Measurements from ENCODE around the gene SLC29A1.

The SLC29A1 gene

DNA sequence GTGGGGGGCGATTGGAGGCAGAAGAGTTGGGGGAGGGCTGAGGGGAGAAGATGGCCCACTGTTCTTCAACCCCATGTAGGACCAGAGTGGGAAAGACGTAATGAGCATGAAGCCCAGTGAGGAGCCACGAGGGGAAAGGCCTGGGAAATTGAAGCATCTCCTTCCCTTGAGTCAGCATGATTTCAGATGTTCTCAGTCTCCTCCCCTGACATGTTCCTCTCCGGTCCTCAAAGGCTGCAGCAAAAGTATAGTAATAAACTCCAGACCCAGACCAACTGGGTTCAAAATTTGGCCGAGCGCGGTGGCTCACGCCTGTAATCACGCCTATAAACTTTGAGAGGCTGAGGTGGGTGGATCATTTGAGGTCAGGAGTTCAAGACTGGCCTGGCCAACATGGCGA lies 43.9 kb downstream of the SLC29A1 start:
- H3K4me1 ChIP-seq (ENCODE audit: control insufficient read depth in 1 of 2, insufficient read depth in 2 of 2, low read length in 2 of 2) = peaks cover 19 to 31% of the 10 kb centered on the region in 2 donors

DNA sequence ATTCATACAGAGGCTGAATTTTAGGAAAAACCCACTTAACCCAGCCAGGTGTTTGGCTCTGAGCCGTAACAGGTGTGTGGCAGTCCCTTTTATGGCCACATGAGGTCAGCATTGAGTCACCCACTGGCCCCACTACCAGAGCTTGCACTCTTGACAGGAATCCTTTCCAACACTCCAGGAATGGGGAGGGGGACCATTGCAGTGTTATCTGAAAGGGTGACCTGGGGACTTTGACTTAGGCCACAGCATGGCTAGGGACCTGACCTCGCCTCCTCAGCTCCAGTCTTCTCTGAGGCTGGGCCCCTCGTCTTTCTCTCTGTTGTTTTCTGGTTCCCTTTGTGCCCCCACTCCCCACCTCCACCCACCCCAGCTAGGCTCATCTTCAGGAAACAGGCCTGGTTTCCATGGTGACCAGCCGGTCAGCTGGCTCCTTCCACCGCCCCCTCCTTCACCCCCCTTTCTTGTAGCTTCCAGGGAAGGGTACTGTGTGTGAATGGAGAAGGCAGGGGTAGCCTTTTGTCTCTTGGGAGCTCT lies 44.8 kb downstream of the SLC29A1 start:
- H3K4me3 ChIP-seq (ENCODE audit: low read depth in 1 of 2, low read length in 2 of 2) = no peak overlapping the region
- no peaks in the 10 kb centered on the region for H3K36me3 ChIP-seq (ENCODE audit: control insufficient read depth in 1 of 2, insufficient read depth in 2 of 2, low read length in 2 of 2)
- no peak overlapping the region for H3K27ac ChIP-seq (ENCODE audit: low read length)
- H3K4me1 ChIP-seq (ENCODE audit: control insufficient read depth in 1 of 2, insufficient read depth in 2 of 2, low read length in 2 of 2) = peaks cover 15 to 21% of the 10 kb centered on the region in 2 donors
- H3K9me3 ChIP-seq (ENCODE audit: control insufficient read depth in 1 of 2, low read length in 2 of 2) = no peaks in the 10 kb centered on the region
- H3K27me3 ChIP-seq (ENCODE audit: low read depth, low read length) = peaks cover 29% of the 10 kb centered on the region

More for the DNA sequence above, 43.9 kb downstream of the SLC29A1 start:
- peaks cover 20% of the 10 kb centered on the region for H3K27me3 ChIP-seq (ENCODE audit: low read depth, low read length)
- no peak overlapping the region for H3K27ac ChIP-seq (ENCODE audit: low read length)
- no peaks in the 10 kb centered on the region for H3K36me3 ChIP-seq (ENCODE audit: control insufficient read depth in 1 of 2, insufficient read depth in 2 of 2, low read length in 2 of 2)
- no peak overlapping the region for H3K4me3 ChIP-seq (ENCODE audit: low read depth in 1 of 2, low read length in 2 of 2)
- H3K9me3 ChIP-seq (ENCODE audit: control insufficient read depth in 1 of 2, low read length in 2 of 2) = no peaks in the 10 kb centered on the region

DNA sequence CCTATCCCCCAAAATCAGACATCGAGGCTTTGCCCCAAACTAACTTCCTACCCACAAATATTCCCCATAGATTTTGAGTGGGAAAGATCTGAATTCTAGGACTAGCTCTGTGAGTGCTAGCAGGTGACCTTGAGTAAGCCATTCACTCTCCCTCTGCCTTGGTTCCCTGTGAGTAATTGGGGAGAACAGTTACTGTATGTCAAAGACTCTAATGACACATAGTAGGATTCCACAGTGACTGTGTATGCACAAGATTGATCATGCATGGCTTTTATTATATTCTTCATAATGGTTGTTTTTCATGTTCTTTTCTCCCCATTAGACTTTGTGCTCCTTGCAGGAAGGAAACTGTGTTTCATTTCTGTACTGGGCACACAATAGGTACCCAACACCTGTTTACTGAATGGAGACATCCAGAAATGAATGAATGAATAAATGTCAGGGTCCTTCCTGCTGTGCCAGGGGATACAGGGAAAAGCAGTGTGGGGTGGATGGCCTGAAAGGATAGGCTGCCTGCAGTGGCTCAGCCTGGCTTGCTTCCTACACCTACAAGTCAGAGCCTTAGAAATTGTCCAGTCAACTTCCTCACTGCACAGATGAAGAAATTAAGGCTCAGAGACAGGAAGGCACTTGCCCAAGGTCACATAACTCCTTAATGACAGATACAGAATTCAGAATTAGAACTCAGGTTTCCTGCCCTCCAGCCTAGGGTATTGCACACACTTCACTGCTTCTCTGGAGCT lies 46.0 kb downstream of the SLC29A1 start:
- Histone ChIP-seq H3K27ac (ENCODE audit: low read length) (no peak overlapping the region), H3K9me3 (ENCODE audit: control insufficient read depth in 1 of 2, low read length in 2 of 2) (no peaks in the 10 kb centered on the region), H3K36me3 (ENCODE audit: control insufficient read depth in 1 of 2, insufficient read depth in 2 of 2, low read length in 2 of 2) (no peaks in the 10 kb centered on the region), H3K4me1 (ENCODE audit: control insufficient read depth in 1 of 2, insufficient read depth in 2 of 2, low read length in 2 of 2) (peaks cover 4 to 10% of the 10 kb centered on the region in 2 donors), H3K4me3 (ENCODE audit: low read depth in 1 of 2, low read length in 2 of 2) (no peak overlapping the region), H3K27me3 (ENCODE audit: low read depth, low read length) (peaks cover 39% of the 10 kb centered on the region)

DNA sequence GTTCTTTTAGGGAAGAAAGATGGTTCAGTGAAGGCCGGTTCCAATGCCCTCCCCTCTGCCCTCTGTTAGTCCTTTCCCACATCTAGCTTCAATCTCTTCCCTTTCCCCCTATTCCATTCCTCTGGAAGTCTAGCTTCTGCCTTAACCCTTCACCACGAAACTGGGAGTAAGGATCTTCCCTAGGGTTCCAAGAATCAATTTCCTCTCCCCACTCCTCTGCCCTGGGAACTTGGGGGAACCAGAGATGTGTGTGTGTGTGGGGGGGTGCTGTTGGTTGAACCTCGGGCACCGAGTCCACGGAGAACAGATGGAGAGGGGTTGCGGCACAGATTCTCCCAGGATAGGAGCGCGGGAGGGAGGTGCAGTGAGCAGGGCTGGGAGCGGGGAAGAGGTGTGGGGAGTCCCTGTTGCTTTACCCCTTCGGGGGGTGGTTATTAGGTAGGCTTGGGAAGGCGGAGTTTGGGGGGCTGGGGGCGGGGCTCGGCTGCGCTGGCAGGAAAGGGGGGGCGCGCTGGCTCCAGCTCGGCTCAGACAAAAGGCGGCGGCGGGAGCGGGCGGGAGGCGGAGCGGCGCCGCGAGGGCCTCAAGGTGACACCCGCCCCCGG lies 46.6 kb downstream of the SLC29A1 start, which contains the start of gene TMEM151B:
Gene TMEM151B (plus strand): TSS at position 530 of the 605 bp plus-strand sequence. CDS start 293 bp downstream, outside the sequence.
- peaks cover 41% of the 10 kb centered on the region for H3K27me3 ChIP-seq (ENCODE audit: low read depth, low read length)
- H3K36me3 ChIP-seq (ENCODE audit: control insufficient read depth in 1 of 2, insufficient read depth in 2 of 2, low read length in 2 of 2) = no peaks in the 10 kb centered on the region
- H3K4me3 ChIP-seq (ENCODE audit: low read depth in 1 of 2, low read length in 2 of 2) = no peak within 1 kb of the TSS
- no peaks in the 10 kb centered on the region for H3K9me3 ChIP-seq (ENCODE audit: control insufficient read depth in 1 of 2, low read length in 2 of 2)
- H3K27ac ChIP-seq (ENCODE audit: low read length) = no peak within 1 kb of the TSS
- peaks cover 0 to 4% of the 10 kb centered on the region in 2 donors for H3K4me1 ChIP-seq (ENCODE audit: control insufficient read depth in 1 of 2, insufficient read depth in 2 of 2, low read length in 2 of 2)

DNA sequence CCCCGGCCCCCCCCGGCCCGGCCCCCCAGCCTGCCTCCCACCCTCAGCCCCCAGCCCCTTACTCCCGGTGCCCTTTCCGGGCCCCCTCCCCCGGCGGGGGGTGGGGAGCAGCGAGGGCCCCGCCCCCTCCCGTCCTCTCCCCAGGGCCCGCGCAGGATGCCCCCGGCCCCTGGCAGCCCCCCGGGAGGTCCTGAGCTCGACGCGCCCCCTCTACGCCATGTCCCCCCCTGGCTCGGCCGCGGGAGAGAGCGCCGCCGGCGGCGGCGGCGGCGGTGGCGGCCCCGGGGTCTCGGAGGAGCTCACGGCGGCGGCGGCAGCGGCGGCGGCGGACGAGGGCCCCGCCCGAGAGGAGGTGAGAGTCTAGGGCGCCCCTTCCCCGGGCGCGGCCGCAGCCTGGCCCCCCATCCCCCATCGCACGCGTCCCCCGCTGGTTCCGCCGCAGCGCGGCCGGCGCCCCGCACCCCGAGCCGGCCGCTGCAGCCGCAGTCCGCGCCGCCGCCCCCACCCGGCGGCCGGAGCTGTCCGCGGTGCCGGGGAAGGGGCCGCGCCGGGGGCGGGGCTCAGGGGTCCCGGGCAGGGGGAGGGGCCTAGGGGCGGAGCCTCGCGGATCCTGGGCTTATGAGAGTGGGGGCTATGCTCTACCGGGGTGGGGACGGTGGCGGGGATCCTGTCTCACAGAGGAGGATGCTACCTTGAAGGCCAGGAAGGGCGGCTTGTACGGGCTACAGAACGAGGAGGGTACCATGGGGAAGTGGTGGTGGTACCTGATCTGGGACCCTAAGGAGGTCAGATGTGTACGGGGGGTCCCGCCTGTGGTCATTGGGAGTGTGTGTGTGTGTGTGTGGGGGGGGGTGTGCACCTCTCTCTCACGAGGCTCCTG lies 47.4 kb downstream of the SLC29A1 start:
- H3K27ac ChIP-seq (ENCODE audit: low read length) = no peak overlapping the region
- peaks cover 0 to 7% of the 10 kb centered on the region in 2 donors for H3K4me1 ChIP-seq (ENCODE audit: control insufficient read depth in 1 of 2, insufficient read depth in 2 of 2, low read length in 2 of 2)
- no peaks in the 10 kb centered on the region for H3K9me3 ChIP-seq (ENCODE audit: control insufficient read depth in 1 of 2, low read length in 2 of 2)
- H3K36me3 ChIP-seq (ENCODE audit: control insufficient read depth in 1 of 2, insufficient read depth in 2 of 2, low read length in 2 of 2) = no peaks in the 10 kb centered on the region
- H3K27me3 ChIP-seq (ENCODE audit: low read depth, low read length) = peaks cover 45% of the 10 kb centered on the region
- H3K4me3 ChIP-seq (ENCODE audit: low read depth in 1 of 2, low read length in 2 of 2) = no peak overlapping the region

DNA sequence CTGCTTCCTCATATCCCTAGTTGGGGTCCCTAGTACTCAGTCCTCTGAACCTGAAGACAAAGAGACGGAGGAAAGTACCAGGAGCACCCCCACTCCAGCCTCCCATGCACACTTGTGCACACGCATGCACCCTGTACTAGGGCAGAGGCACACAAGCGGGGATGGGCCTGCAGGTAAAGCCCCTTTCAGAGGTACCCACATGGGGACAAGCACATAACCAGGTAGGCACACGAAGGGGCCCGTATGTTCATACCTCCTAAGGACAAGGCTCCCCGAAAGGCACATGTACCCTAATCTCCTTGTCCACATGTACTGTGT lies 48.0 kb downstream of the SLC29A1 start:
- Histone ChIP-seq H3K4me1 (ENCODE audit: control insufficient read depth in 1 of 2, insufficient read depth in 2 of 2, low read length in 2 of 2) (peaks cover 0 to 13% of the 10 kb centered on the region in 2 donors), H3K27ac (ENCODE audit: low read length) (no peak overlapping the region)

DNA sequence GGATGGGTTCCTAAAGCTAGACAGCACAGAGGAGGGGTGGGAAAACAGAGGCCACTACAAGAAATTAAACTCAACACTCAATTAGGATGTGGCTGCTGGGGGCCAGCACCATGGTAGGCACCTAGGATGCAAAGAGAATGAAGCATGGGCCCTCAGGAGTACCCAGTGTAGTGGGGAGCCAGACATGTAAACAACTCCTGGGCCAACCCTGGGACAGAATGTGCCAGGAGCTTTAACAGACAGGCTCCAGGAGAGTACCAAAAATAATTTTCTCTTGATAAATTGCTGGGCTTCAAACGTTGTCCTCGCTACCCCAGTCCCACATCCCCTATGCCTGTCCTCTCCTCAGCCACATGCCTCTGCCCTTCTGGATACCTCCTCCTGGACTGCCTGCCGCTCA lies 48.5 kb downstream of the SLC29A1 start:
- peaks cover 50% of the 10 kb centered on the region for H3K27me3 ChIP-seq (ENCODE audit: low read depth, low read length)
- no peak overlapping the region for H3K27ac ChIP-seq (ENCODE audit: low read length)
- H3K4me3 ChIP-seq (ENCODE audit: low read depth in 1 of 2, low read length in 2 of 2) = no peak overlapping the region
- H3K36me3 ChIP-seq (ENCODE audit: control insufficient read depth in 1 of 2, insufficient read depth in 2 of 2, low read length in 2 of 2) = no peaks in the 10 kb centered on the region
- H3K9me3 ChIP-seq (ENCODE audit: control insufficient read depth in 1 of 2, low read length in 2 of 2) = no peaks in the 10 kb centered on the region
- peaks cover 0 to 14% of the 10 kb centered on the region in 2 donors for H3K4me1 ChIP-seq (ENCODE audit: control insufficient read depth in 1 of 2, insufficient read depth in 2 of 2, low read length in 2 of 2)

More for the DNA sequence above, 48.0 kb downstream of the SLC29A1 start:
- Histone ChIP-seq H3K9me3 (ENCODE audit: control insufficient read depth in 1 of 2, low read length in 2 of 2) (no peaks in the 10 kb centered on the region), H3K4me3 (ENCODE audit: low read depth in 1 of 2, low read length in 2 of 2) (no peak overlapping the region), H3K36me3 (ENCODE audit: control insufficient read depth in 1 of 2, insufficient read depth in 2 of 2, low read length in 2 of 2) (no peaks in the 10 kb centered on the region), H3K27me3 (ENCODE audit: low read depth, low read length) (peaks cover 45% of the 10 kb centered on the region)

DNA sequence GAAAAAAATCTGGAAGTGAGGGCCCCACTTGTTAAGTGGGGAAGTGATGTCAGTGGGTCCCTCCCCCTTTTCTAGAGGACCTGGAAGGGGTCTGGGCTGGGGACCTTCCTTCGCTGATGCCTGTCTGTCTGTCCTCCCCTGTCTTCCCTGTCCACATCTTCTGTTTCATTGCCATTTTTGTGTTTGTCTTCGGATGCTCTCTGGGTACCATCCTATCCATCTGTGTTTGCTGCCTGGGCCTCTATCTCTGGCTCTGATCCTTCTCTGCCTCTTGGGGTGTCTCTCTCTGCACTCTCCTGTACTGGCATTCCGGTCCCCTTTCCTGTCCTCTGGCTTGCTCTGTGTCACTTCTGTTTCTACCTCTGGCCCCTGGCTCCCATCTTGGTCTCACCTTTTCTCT lies 49.1 kb downstream of the SLC29A1 start:
- Histone ChIP-seq H3K4me3 (ENCODE audit: low read depth in 1 of 2, low read length in 2 of 2) (no peak overlapping the region), H3K27me3 (ENCODE audit: low read depth, low read length) (peaks cover 56% of the 10 kb centered on the region), H3K27ac (ENCODE audit: low read length) (no peak overlapping the region)

DNA sequence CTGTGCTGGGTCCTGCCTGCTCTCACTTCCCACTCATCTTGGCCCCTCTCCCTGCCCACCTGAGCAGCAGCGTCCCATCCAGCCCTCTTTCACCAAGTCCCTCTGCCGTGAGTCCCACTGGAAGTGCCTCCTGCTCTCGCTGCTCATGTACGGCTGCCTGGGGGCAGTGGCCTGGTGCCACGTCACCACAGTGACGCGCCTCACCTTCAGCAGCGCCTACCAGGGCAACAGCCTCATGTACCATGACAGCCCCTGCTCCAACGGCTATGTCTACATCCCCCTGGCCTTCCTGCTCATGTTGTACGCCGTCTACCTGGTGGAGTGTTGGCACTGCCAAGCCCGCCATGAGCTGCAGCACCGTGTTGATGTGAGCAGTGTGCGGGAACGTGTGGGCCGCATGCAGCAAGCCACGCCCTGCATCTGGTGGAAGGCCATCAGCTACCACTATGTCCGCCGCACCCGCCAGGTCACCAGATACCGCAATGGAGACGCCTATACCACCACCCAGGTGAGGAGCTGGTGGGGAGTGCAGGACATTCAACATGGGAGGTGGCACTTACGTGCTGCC lies 49.7 kb downstream of the SLC29A1 start:
- Histone ChIP-seq H3K36me3 (ENCODE audit: control insufficient read depth in 1 of 2, insufficient read depth in 2 of 2, low read length in 2 of 2) (no peaks in the 10 kb centered on the region), H3K9me3 (ENCODE audit: control insufficient read depth in 1 of 2, low read length in 2 of 2) (no peaks in the 10 kb centered on the region), H3K27ac (ENCODE audit: low read length) (no peak overlapping the region), H3K27me3 (ENCODE audit: low read depth, low read length) (peaks cover 56% of the 10 kb centered on the region), H3K4me1 (ENCODE audit: control insufficient read depth in 1 of 2, insufficient read depth in 2 of 2, low read length in 2 of 2) (peaks cover 0 to 14% of the 10 kb centered on the region in 2 donors), H3K4me3 (ENCODE audit: low read depth in 1 of 2, low read length in 2 of 2) (no peak overlapping the region)

More for the DNA sequence above, 49.1 kb downstream of the SLC29A1 start:
- no peaks in the 10 kb centered on the region for H3K9me3 ChIP-seq (ENCODE audit: control insufficient read depth in 1 of 2, low read length in 2 of 2)
- peaks cover 0 to 14% of the 10 kb centered on the region in 2 donors for H3K4me1 ChIP-seq (ENCODE audit: control insufficient read depth in 1 of 2, insufficient read depth in 2 of 2, low read length in 2 of 2)
- H3K36me3 ChIP-seq (ENCODE audit: control insufficient read depth in 1 of 2, insufficient read depth in 2 of 2, low read length in 2 of 2) = no peaks in the 10 kb centered on the region

DNA sequence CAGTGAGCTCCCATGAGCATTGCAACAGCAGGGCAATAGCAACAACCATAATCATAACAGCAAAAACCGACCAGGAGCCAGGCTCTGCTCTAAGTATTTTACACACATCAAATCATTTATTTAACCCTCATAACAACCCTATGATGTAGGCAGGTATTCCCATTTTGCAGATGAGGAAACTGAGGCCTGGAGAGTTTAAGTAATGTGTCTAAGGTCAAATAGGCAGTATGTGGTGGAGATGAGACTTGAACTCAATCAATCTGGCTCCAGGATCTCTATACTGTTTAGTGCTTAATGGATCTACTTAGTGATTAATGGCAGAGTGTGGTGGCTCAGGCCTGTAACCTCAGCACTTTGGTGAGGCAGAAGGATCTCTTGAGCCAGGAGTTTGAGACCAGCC lies 50.2 kb downstream of the SLC29A1 start:
- H3K27ac ChIP-seq (ENCODE audit: low read length) = no peak overlapping the region
- H3K4me1 ChIP-seq (ENCODE audit: control insufficient read depth in 1 of 2, insufficient read depth in 2 of 2, low read length in 2 of 2) = peaks cover 0 to 14% of the 10 kb centered on the region in 2 donors
- no peak overlapping the region for H3K4me3 ChIP-seq (ENCODE audit: low read depth in 1 of 2, low read length in 2 of 2)
- H3K9me3 ChIP-seq (ENCODE audit: control insufficient read depth in 1 of 2, low read length in 2 of 2) = no peaks in the 10 kb centered on the region
- peaks cover 60% of the 10 kb centered on the region for H3K27me3 ChIP-seq (ENCODE audit: low read depth, low read length)
- H3K36me3 ChIP-seq (ENCODE audit: control insufficient read depth in 1 of 2, insufficient read depth in 2 of 2, low read length in 2 of 2) = no peaks in the 10 kb centered on the region
